HG03521 (cell line): ENCODE data around the gene ZNF689.

Experiments used
- ATAC-seq: cut with Tn5 transposase; IDR thresholded peaks from one replicate; pipeline ENCODE4 v1.9.1; 2021; ENCODE audit warnings: mild to moderate bottlenecking, moderate library complexity; ENCODE audit not compliant: unreplicated experiment

ZNF689 gene

DNA sequence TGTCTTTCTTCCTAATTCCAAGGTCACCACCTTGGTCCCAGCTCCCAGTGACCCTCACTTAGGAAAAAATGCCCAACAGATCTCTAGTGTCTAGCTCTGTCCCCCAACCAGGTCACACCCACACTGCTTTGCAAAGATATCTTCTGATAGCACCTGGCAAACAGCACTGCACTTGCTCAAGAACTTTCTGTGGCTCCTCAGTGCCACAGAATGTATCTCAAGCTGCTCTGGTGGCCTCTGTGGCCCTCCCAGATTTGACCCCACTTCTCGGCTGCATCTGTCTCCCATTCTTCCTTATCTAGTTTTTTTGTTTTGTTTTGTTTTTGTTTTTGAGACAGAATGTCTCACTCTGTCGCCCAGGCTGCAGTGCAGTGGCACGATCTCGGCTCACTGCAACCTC is 43.7 kb downstream of the ZNF689 start:
- ATAC-seq: no peak

DNA sequence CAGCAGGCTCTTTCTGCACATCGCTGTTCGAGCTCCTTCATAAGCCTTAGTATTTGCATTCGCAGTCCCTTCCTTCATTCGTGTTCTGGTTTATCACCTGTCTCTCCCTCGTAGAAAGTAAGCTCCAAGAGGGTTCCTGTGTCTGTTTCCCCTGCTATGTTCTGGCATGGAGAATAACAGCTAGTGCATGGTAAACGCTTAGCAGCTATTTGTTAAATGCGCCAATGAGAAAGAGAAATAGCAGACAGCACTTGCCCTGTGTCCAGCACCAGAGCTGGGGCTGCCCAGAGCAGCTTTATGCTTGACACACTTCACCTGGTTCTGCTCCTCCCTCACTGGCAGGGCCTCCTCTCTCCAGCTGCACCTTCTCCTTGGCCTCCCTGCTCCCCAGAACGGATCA is 44.2 kb downstream of the ZNF689 start:
- ATAC-seq: no peak

GRCh38 chr16:30565526-30565925 is 44.7 kb downstream of the ZNF689 start:
- ATAC-seq: no peak

- ATAC-seq: no peak
Observed at GRCh38 chr16:30562021-30562420, 48.2 kb downstream of the ZNF689 start.

GRCh38 chr16:30561089-30561816 is 48.9 kb downstream of the ZNF689 start:
- ATAC-seq: no peak

- no peak for ATAC-seq
Observed at GRCh38 chr16:30559690-30560089, 50.5 kb downstream of the ZNF689 start.

DNA sequence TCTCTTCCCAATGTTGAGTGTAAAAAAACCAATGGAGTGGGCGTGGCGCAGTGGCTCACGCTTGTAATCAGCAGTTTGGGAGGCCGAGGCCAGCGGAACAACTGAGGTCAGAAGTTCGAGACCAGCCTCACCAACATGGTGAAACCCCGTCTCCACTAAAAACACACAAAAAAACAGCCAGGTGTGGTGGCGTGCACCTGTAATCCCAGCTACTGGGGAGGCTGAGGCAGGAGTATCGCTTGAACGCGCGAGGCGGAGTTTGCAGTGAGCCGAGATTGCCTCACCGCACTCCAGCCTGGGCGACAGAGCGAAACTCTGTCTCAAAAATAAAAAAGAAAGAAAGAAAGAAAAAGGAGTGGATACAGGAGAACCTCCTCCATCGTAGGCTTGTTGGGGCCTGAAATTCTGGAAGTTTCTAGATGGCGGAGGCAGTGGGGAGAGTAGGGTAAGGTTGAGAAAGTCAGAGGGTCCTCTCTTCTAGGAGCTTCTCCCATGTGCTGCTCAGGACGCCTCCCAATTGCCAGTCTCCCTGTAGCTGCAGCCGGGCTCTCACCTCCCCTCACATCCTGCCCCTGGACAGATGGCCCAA is 51.3 kb downstream of the ZNF689 start:
- no peak for ATAC-seq

- ATAC-seq: peak; percentile 89
Observed at GRCh38 chr16:30557957-30558788, 52.0 kb downstream of the ZNF689 start, which contains the start of gene ZNF764. Gene ZNF764, minus strand, starts transcription at chr16:30558374. Its CDS starts 192 bp downstream, at chr16:30558182.

GRCh38 chr16:30557707-30557956 is 52.6 kb downstream of the ZNF689 start:
- peak; percentile 11 for ATAC-seq

DNA sequence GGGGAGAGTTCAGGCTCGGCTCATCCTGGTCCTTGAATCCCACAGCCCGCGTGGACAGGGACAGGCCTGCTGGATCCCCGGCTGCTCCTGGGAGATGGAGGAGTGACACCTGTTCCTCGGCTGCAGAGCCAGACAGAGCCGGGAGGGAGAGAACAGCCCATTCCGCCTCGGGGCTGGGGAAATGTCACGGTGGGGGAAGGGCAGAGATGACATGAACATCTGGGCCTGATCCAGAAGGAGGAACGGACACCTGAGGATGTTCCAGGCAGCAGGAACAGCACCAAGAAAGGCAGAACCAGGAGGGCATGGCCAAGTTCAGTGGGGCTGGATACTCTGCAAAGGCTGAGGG is 54.1 kb downstream of the ZNF689 start:
- ATAC-seq: no peak

- no peak for ATAC-seq
Observed at GRCh38 chr16:30555315-30556124, 54.7 kb downstream of the ZNF689 start.

DNA sequence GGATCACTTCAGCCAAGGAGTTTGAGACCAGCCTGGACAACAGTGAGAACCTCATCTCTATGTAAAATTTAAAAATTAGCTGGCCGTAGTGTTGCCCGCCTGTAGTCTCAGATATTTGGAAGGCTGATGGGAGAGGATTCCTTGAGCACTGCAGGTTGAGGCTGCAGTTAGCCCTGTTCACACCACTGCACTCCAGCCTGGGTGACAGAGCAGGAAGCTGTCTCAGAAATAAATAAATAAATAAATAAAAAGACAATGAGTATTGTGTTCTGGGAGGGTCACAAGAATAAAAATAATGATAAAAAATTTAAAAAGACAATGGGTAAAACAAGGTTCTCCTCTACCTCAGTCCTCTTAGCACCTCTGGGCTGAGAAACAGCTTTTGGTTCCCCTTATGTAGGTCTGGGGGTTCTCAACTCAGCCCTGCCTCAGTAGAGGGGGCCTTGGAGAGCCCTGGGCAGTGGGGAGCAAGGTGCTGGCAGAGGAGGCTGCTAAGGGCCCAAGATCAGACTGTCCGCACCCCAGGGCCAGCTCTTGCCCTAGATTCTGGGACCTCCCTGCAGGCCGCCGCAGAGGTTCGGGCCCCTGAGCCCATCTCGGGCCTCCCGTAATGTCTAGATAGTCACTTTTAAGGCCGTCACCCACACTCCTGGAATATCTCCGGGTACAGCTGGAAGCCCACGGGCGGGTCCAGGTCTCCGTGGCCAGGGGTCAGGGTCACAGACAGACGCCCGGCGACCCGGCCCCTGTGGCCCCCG is 55.5 kb downstream of the ZNF689 start:
- ATAC-seq: no peak

DNA sequence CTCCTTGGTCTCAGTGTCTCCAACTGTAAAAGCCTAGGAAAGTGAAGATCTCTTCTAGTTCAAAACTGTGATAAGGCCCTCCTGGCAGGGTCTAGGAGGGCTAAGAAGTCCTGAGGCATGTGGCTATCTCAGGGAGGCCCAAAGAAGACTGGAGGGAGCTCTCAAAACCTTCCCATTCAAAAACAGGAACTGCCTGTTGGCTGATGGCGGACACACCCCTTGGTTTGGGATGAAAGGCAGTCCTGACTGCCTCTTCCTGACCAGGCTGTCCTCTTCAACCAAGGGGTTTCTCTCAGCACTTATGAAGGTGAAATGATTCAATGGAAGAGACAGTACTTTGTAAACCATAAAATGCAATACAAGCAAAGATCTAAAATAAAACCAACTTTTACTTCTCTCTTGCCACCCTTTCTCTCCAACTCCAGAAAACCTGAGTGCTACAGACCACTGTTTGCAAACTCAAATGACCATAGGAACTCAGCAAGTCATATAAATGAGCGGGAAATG is 56.7 kb downstream of the ZNF689 start:
- no peak for ATAC-seq

DNA sequence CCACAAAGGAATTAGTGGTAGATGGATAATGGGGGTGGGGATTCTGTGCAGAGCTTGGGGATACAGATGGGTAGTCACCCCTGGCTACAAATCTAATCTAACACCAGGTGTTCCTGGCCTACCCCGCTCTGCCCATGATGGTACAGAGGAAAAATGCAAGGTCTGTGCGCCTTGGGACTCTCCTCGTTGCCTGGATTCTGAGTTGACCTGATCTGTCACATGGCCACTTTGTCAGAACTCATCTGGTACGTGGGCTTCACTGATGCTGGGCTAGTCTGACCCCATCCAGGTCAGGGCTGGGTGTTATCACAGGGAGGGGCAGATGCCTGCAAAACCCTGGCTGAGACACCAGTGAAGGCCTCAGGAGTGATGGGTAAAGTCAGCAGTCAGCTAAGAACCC is 57.2 kb downstream of the ZNF689 start:
- no peak for ATAC-seq
